IPS-20b (cell line): ENCODE results near the gene CHDH.

Experiments
- H3K27ac ChIP-seq: one replicate; pipeline ENCODE4 v1.5.1; 2013; ENCODE audit warnings: low read length
- H3K27me3 ChIP-seq: 2 replicates; pipeline ENCODE4 v1.6.1; 2013; ENCODE audit warnings: mild to moderate bottlenecking, low read length, inconsistent platforms; ENCODE audit not compliant: insufficient read depth
- H3K36me3 ChIP-seq: 2 replicates; pipeline ENCODE4 v1.6.1; 2013; ENCODE audit warnings: low read depth, mild to moderate bottlenecking, inconsistent platforms, low read length, moderate library complexity; ENCODE audit not compliant: insufficient read depth
- H3K4me1 ChIP-seq: 2 replicates; pipeline ENCODE4 v1.6.1; 2013; ENCODE audit warnings: mild to moderate bottlenecking, control low read depth, inconsistent platforms, low read length, moderate library complexity; ENCODE audit not compliant: insufficient read depth
- H3K4me3 ChIP-seq: 2 replicates; pipeline ENCODE4 v1.5.1; 2013; ENCODE audit warnings: mild to moderate bottlenecking, low read length, inconsistent platforms
- H3K9ac ChIP-seq: 2 replicates; pipeline ENCODE4 v1.6.1; 2013; ENCODE audit warnings: low read depth, mild to moderate bottlenecking, inconsistent platforms, low read length, moderate library complexity
- H3K9me3 ChIP-seq: 2 replicates; pipeline ENCODE4 v1.6.1; 2013; ENCODE audit warnings: mild to moderate bottlenecking, low read depth, low read length, inconsistent platforms; ENCODE audit not compliant: insufficient read depth

CHDH gene

GRCh38 chr3:53803816-53804695 is 42.2 kb downstream of the CHDH start:
- no peak overlapping the region for H3K4me3 ChIP-seq
- no peaks in the 10 kb centered on the region for H3K9me3 ChIP-seq
- H3K36me3 ChIP-seq = no peaks in the 10 kb centered on the region
- no peak overlapping the region for H3K9ac ChIP-seq
- H3K4me1 ChIP-seq = peaks cover 9% of the 10 kb centered on the region
- no peak overlapping the region for H3K27ac ChIP-seq
- H3K27me3 ChIP-seq = no peaks in the 10 kb centered on the region

GRCh38 chr3:53803124-53803815 is 42.9 kb downstream of the CHDH start:
- Histone ChIP-seq H3K27me3 (no peaks in the 10 kb centered on the region), H3K9ac (no peak overlapping the region), H3K4me1 (peaks cover 9% of the 10 kb centered on the region), H3K9me3 (no peaks in the 10 kb centered on the region), H3K27ac (no peak overlapping the region), H3K4me3 (no peak overlapping the region), H3K36me3 (no peaks in the 10 kb centered on the region)

- H3K9me3 ChIP-seq = no peaks in the 10 kb centered on the region
- no peak overlapping the region for H3K9ac ChIP-seq
- H3K4me3 ChIP-seq = no peak overlapping the region
- no peak overlapping the region for H3K27ac ChIP-seq
- H3K27me3 ChIP-seq = no peaks in the 10 kb centered on the region
- H3K4me1 ChIP-seq = peaks cover 9% of the 10 kb centered on the region
- H3K36me3 ChIP-seq = no peaks in the 10 kb centered on the region
These were observed 43.9 kb downstream of the CHDH start for GRCh38 chr3:53802256-53802880.

- H3K4me3 ChIP-seq = no peak overlapping the region
- H3K27ac ChIP-seq = no peak overlapping the region
- H3K9ac ChIP-seq = no peak overlapping the region
- no peaks in the 10 kb centered on the region for H3K36me3 ChIP-seq
- H3K9me3 ChIP-seq = no peaks in the 10 kb centered on the region
- H3K27me3 ChIP-seq = no peaks in the 10 kb centered on the region
- peaks cover 9% of the 10 kb centered on the region for H3K4me1 ChIP-seq
These were observed 44.9 kb downstream of the CHDH start for GRCh38 chr3:53801319-53801718.

- no peak overlapping the region for H3K4me3 ChIP-seq
These were observed 45.9 kb downstream of the CHDH start for GRCh38 chr3:53800041-53800906.

GRCh38 chr3:53799338-53799865 is 46.8 kb downstream of the CHDH start:
- Histone ChIP-seq H3K9me3 (no peaks in the 10 kb centered on the region), H3K9ac (no peak overlapping the region), H3K4me3 (no peak overlapping the region), H3K27me3 (no peaks in the 10 kb centered on the region), H3K4me1 (peaks cover 6% of the 10 kb centered on the region; the same call in 1 of the 2 replicates), H3K27ac (no peak overlapping the region), H3K36me3 (no peaks in the 10 kb centered on the region)

More at GRCh38 chr3:53800041-53800906, 45.9 kb downstream of the CHDH start:
- no peak overlapping the region for H3K27ac ChIP-seq
- no peaks in the 10 kb centered on the region for H3K36me3 ChIP-seq
- H3K27me3 ChIP-seq = no peaks in the 10 kb centered on the region
- no peaks in the 10 kb centered on the region for H3K9me3 ChIP-seq
- H3K4me1 ChIP-seq = peaks cover 8% of the 10 kb centered on the region
- no peak overlapping the region for H3K9ac ChIP-seq

- Histone ChIP-seq H3K27me3 (no peaks in the 10 kb centered on the region), H3K4me1 (peaks cover 5% of the 10 kb centered on the region; the same call in 1 of the 2 replicates), H3K9ac (no peak overlapping the region), H3K9me3 (no peaks in the 10 kb centered on the region), H3K4me3 (no peak overlapping the region), H3K36me3 (no peaks in the 10 kb centered on the region), H3K27ac (no peak overlapping the region)
These were observed 48.1 kb downstream of the CHDH start for GRCh38 chr3:53798144-53798543.

- H3K36me3 ChIP-seq = no peaks in the 10 kb centered on the region
- no peak overlapping the region for H3K9ac ChIP-seq
- H3K4me1 ChIP-seq = peaks cover 5% of the 10 kb centered on the region; the same call in 1 of the 2 replicates
- H3K27me3 ChIP-seq = no peaks in the 10 kb centered on the region
- H3K4me3 ChIP-seq = no peak overlapping the region
- H3K27ac ChIP-seq = no peak overlapping the region
- H3K9me3 ChIP-seq = no peaks in the 10 kb centered on the region
These were observed 50.2 kb downstream of the CHDH start for GRCh38 chr3:53795789-53796560.

GRCh38 chr3:53795176-53795575 is 51.0 kb downstream of the CHDH start:
- Histone ChIP-seq H3K9me3 (no peaks in the 10 kb centered on the region), H3K27ac (no peak overlapping the region)

GRCh38 chr3:53794597-53794996 is 51.6 kb downstream of the CHDH start:
- Histone ChIP-seq H3K9me3 (no peaks in the 10 kb centered on the region), H3K4me3 (no peak overlapping the region), H3K9ac (no peak overlapping the region), H3K27ac (no peak overlapping the region), H3K36me3 (no peaks in the 10 kb centered on the region), H3K4me1 (peaks cover 5% of the 10 kb centered on the region; the same call in 1 of the 2 replicates), H3K27me3 (no peaks in the 10 kb centered on the region)

More at GRCh38 chr3:53795176-53795575, 51.0 kb downstream of the CHDH start:
- no peak overlapping the region for H3K4me3 ChIP-seq
- H3K9ac ChIP-seq = no peak overlapping the region
- peaks cover 5% of the 10 kb centered on the region; the same call in 1 of the 2 replicates for H3K4me1 ChIP-seq
- no peaks in the 10 kb centered on the region for H3K27me3 ChIP-seq
- H3K36me3 ChIP-seq = no peaks in the 10 kb centered on the region
